Thyroid gland (tissue), 4 donors: Measurements from ENCODE around the gene TSEN2. TPM values are rescaled to one million over a fixed set of nuclear protein-coding genes. Genes with fewer than 3 reads are reported as not detected.
A peak's percentile ranks its signal among the peaks of the same experiment; 100 is the strongest.

ENCODE experiments used
- DNase-seq, 2 donors: peaks; one replicate each; pipeline ENCODE4 v3.0.0-alpha.2; 2019
- H3K27ac ChIP-seq, 3 donors: fragments of 200-600 bp; sonication (generic); 1 replicate in 2 of 3; 2 replicates in 1 of 3; pipeline ENCODE4 v1.5.1; 2016 to 2019; ENCODE audit warnings: mild to moderate bottlenecking in 1 of 3, moderate library complexity in 1 of 3
- H3K27me3 ChIP-seq: fragments of 200-600 bp; sonication (generic); one replicate; pipeline ENCODE4 v1.5.1; 2019
- H3K36me3 ChIP-seq, 2 donors: fragments of 200-600 bp; sonication (generic); one replicate each; pipeline ENCODE4 v1.5.1; 2016 to 2019
- H3K4me1 ChIP-seq, 2 donors: fragments of 200-600 bp; sonication (generic); one replicate each; pipeline ENCODE4 v1.5.1; 2017 to 2019
- H3K4me3 ChIP-seq, 3 donors: fragments of 200-600 bp; sonication (generic); replicated peaks in 1 of 3; 1 replicate in 2 of 3; 2 replicates in 1 of 3; pipeline ENCODE4 v1.5.1; 2016; ENCODE audit warnings: mild to moderate bottlenecking in 1 of 3
- H3K9me3 ChIP-seq: fragments of 200-600 bp; sonication (generic); one replicate; pipeline ENCODE4 v1.5.1; 2017
- POLR2A ChIP-seq, 2 donors: fragments of 450-650 bp; IDR thresholded peaks; one replicate each; pipeline ENCODE4 v1.6.1; 2017; ENCODE audit warnings: antibody characterized with exemption in 2 of 2, mild to moderate bottlenecking in 2 of 2, moderate library complexity in 1 of 2
- WGBS, 2 donors: methylation state at CpG; one replicate each; pipeline ENCODE4 v1.1.5; 2017; 5-methylcytosine and 5-hydroxymethylcytosine counted together
- intact Hi-C: fragments of 100-400 bp; cut with DNase I; formaldehyde crosslinking; loops from one replicate; pipeline ENCODE4 v1.15.1; 2023
- total RNA-seq, 4 donors: library from RNA; depleted of rRNA; stranded (reverse); fragments of >200 nt; gene quantifications; one replicate each; pipeline ENCODE4 v1.2.3, GENCODE V29; 2016
- TF ChIP-seq, protein P1 (sequence below), 6 experiments: fragments of 200-600 bp in 3 of 6; fragments of 450-650 bp in 3 of 6; sonication (generic) in 3 of 6; IDR thresholded peaks; one replicate each; pipeline ENCODE4 v1.5.1; 2016 to 2019; ENCODE audit warnings: antibody characterized with exemption in 6 of 6, mild to moderate bottlenecking in 2 of 6, inconsistent platforms in 1 of 6, moderate library complexity in 1 of 6

Gene TSEN2
- total RNA-seq = 10 to 100 TPM; 14.9 to 25.8 (median 21.4) TPM

DNA sequence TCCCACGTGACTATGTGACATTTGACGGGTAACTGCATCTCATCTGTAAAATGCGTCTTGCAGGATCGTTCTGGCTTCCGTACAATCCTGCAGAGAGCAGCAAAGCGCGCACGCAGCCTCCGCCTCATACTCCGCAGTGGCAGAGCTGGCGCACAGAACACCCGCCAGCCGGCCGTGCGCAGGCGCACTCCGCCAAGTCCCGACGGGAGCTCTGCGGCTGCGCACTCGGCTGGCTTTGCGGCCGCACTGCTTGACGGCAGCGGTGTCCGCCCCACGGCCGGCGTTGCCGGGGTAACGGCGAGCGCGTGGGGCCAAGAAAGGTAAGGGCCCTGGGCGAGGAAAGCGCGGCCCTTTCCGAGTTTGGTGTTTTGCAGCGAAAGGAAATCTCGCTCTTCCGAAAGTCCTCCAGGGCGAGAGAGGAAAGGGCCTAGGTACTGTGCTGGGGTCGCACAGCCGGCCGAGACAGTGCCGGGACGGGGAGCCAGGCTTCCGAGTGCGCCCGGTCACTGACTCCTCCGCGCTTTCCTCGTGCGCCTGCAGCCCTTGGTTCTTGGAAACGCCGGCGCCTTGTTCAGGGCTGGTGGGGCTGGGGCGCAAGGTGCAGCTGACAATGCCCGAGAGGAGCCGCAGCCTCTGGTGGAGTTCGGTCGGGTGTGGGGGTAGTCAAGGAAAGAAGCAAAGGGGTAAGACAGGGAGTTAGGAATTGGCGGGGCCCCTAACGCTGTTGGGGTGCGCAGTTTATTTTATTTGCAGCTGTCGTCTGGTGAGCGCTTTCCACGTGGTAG is at the start of gene TSEN2:
TSS of gene TSEN2 (plus strand) at position 283 of the 785 bp plus-strand sequence. CDS start 5,321 bp downstream, outside the sequence.
- no peaks in the 10 kb centered on the region for H3K27me3 ChIP-seq
- peak; percentile 93 to 95 for DNase-seq
- peaks cover 13 to 16% of the 10 kb centered on the region in 2 donors for H3K4me1 ChIP-seq
- H3K9me3 ChIP-seq = no peaks in the 10 kb centered on the region
- H3K4me3 ChIP-seq = peak within 1 kb of the TSS; percentile 52 to 76 (median 68)
- peak within 1 kb of the TSS; percentile 37 to 69 (median 59) for H3K27ac ChIP-seq
- WGBS, 2 donors = 0% methylated on average over 21 to 41 of the region's 69 CpGs
- TF ChIP-seq POLR2A (IDR thresholded peaks at IDR 0.05) = peak; percentile 56 to 94
- TF ChIP-seq, protein P1, sequence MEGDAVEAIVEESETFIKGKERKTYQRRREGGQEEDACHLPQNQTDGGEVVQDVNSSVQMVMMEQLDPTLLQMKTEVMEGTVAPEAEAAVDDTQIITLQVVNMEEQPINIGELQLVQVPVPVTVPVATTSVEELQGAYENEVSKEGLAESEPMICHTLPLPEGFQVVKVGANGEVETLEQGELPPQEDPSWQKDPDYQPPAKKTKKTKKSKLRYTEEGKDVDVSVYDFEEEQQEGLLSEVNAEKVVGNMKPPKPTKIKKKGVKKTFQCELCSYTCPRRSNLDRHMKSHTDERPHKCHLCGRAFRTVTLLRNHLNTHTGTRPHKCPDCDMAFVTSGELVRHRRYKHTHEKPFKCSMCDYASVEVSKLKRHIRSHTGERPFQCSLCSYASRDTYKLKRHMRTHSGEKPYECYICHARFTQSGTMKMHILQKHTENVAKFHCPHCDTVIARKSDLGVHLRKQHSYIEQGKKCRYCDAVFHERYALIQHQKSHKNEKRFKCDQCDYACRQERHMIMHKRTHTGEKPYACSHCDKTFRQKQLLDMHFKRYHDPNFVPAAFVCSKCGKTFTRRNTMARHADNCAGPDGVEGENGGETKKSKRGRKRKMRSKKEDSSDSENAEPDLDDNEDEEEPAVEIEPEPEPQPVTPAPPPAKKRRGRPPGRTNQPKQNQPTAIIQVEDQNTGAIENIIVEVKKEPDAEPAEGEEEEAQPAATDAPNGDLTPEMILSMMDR (IDR thresholded peaks at IDR 0.05) = peak in 4 of 6 experiments; percentile 24 to 53 (median 34)
- H3K36me3 ChIP-seq = no peaks in the 10 kb centered on the region
- intact Hi-C loops = loop anchor here (10.0 kb wide), 1 partner anchor 240 kb away; no protein-coding TSS in a partner anchor

DNA sequence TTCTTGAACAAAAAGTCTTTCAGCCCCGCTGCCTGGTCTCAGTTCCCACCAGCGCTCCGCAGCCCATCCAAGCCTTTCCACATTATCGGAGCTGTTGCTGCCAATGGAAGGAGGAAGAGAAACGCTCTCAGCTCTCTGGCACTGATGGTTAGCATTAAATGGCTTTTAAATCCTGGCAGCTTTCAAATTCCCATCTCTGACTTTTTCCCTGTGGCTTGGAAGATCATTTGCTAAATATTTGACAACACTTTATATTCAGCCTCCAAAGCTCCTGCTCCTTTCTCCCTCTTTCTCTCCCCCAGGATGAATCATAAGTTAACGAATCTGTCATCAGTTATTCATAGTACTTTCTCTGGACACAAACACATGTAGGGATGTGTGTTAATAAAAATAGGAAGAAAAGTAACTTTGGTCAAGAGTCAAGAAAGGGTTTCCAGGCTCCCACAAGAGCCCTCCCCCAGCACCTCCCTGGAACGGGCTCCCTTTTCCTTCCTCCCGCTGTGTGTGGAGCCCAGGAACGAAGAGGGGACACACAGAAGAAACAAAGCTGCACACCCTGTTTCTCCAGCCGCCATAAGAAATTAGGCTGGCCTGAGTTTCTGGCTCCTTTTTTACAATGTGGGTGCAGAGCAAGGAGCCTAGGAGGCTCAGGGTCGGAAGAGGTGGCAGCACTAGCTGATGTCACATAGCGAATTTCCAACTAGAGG is 47.6 kb upstream of the TSEN2 start:
- H3K9me3 ChIP-seq = no peaks in the 10 kb centered on the region
- no peaks in the 10 kb centered on the region for H3K36me3 ChIP-seq
- H3K4me3 ChIP-seq = no peak overlapping the region
- peak overlapping the region in 2 of 3 donors; percentile 10 to 22 for H3K27ac ChIP-seq
- intact Hi-C loops = no loop called here
- H3K4me1 ChIP-seq = peaks cover 0 to 6% of the 10 kb centered on the region in 2 donors
- WGBS, 2 donors = 73 to 77% methylated on average over 12 of the region's 12 CpGs
- no peaks in the 10 kb centered on the region for H3K27me3 ChIP-seq
- DNase-seq = no peak
- no peak for TF ChIP-seq POLR2A (IDR thresholded peaks at IDR 0.05)
- TF ChIP-seq, protein P1 (IDR thresholded peaks at IDR 0.05) = no peak

DNA sequence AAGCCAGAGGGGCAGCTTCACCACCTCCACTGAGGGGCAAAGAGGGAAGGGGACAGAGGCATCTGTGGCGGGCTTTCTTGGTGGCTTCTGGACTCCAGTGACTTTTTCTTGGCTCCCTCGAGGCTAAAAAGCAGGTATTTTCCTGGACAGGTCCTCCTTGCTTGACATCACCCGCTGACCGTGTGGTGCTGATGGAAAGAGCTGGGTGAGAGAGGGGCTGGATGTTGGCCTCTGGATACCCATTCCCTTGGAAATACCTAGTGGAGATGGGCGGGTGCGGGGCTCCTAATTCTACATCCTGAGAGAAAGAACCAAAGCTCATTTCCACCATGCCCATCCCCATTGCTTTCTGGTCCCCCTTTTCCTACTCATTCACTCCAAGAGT is 47.1 kb upstream of the TSEN2 start:
- Histone ChIP-seq H3K9me3 (no peaks in the 10 kb centered on the region), H3K36me3 (no peaks in the 10 kb centered on the region), H3K27ac (peak overlapping the region in 1 of 3 donors; percentile 4), H3K4me3 (no peak overlapping the region), H3K4me1 (peaks cover 0 to 6% of the 10 kb centered on the region in 2 donors), H3K27me3 (no peaks in the 10 kb centered on the region)
- intact Hi-C loops = no loop called here
- TF ChIP-seq POLR2A (IDR thresholded peaks at IDR 0.05) = no peak
- TF ChIP-seq, protein P1 (IDR thresholded peaks at IDR 0.05) = no peak
- WGBS, 2 donors = 87 to 96% methylated on average over 6 of the region's 6 CpGs
- DNase-seq = no peak

DNA sequence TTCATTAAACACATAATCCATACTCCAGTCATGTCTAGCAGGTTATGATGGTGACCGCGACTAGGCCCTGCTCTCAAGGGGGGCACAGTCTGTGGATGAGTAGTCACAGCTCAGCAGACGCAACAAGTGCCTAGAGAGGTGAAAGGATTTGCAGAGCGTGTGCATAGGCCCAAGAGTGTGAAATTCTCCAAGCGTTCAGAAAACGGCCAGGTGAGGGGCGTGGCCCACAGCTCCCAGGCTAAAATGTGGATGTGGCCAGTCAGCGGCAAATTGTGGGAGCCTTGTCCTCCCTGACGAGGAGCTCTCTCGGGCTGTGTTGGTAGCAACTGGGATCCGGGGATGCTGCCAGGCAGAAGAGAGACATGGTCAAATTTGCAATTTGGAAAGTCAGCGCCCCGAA is 46.4 kb upstream of the TSEN2 start:
- Histone ChIP-seq H3K4me1 (peaks cover 0 to 6% of the 10 kb centered on the region in 2 donors), H3K27me3 (no peaks in the 10 kb centered on the region), H3K27ac (no peak overlapping the region), H3K36me3 (no peaks in the 10 kb centered on the region), H3K4me3 (no peak overlapping the region), H3K9me3 (no peaks in the 10 kb centered on the region)
- DNase-seq = no peak
- 67 to 86% methylated on average over 11 to 13 of the region's 13 CpGs for WGBS, 2 donors
- no peak for TF ChIP-seq POLR2A (IDR thresholded peaks at IDR 0.05)
- TF ChIP-seq, protein P1 (IDR thresholded peaks at IDR 0.05) = no peak
- intact Hi-C loops = no loop called here
